Measurements from ENCODE around the gene STK10. TPM values are rescaled to one million over a fixed set of nuclear protein-coding genes. Genes with fewer than 3 reads are reported as not detected.
A peak's percentile ranks its signal among the peaks of the same experiment; 100 is the strongest.

STK10 gene
- total and polyA plus RNA-seq, 11 donors: 5.5 to 52.9 (median 10.2) TPM

DNA sequence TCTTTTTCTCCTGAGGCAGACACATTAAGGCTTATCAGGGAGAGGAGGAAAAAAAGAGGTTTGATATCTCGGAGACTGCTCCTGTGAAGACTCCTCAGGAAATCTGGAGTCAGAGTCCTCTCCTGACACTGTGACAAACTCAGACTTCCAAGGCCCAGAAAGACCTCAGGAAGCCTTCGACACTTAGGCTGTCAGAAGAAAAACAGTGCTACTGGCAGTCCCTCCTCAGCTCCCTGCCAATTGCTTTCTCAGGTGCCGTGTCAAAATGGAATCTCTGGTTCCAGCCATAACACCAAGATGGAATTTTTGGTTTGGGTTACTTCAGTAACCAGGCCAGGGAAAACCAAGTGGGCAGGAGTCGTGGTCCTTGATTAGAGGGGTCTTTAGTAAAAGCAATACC is 4.1 kb downstream of the STK10 start:
- no peak for ATAC-seq
- H3K4me1 ChIP-seq: peaks cover 3 to 75% (median 39%) of the 10 kb centered on the region in 12 donors
- no peaks in the 10 kb centered on the region for H3K27me3 ChIP-seq
- intact Hi-C loops (cut with DNase I): loop anchor here in 4 of 10 donors (10.0 kb wide), 4 partner anchors 101 to 279 kb away; partner anchors contain the start of gene UBTD2 (in 1 of the 4)
- TF ChIP-seq POLR2A (IDR thresholded peaks at IDR 0.05) (no peak), CTCF (IDR thresholded peaks at IDR 0.05) (no peak)
- peaks cover 0 to 13% (median 0%) of the 10 kb centered on the region in 9 donors for H3K36me3 ChIP-seq
- peak overlapping the region in 5 of 12 donors; percentile 4 to 98 (median 90) for H3K27ac ChIP-seq
- H3K4me3 ChIP-seq: peak overlapping the region in 1 of 12 donors; percentile 97
- DNase-seq: no peak
- H3K9me3 ChIP-seq: no peaks in the 10 kb centered on the region
- 36 to 60% (median 47%) methylated on average over 4 of the region's 4 CpGs for WGBS, 4 donors

- WGBS, 4 donors: 95 to 99% (median 97%) methylated on average over 6 of the region's 6 CpGs
- Histone ChIP-seq H3K4me3 (no peak overlapping the region), H3K36me3 (peaks cover 0 to 13% (median 0%) of the 10 kb centered on the region in 9 donors), H3K27ac (peak overlapping the region in 1 of 12 donors; percentile 98), H3K4me1 (peaks cover 3 to 91% (median 46%) of the 10 kb centered on the region in 12 donors), H3K9me3 (no peaks in the 10 kb centered on the region), H3K27me3 (no peaks in the 10 kb centered on the region)
- intact Hi-C loops (cut with DNase I): loop anchor here in 4 of 10 donors (10.0 kb wide), 4 partner anchors 103 to 277 kb away; partner anchors contain the start of gene UBTD2 (in 1 of the 4)
- no peak for TF ChIP-seq CTCF (IDR thresholded peaks at IDR 0.05)
- TF ChIP-seq POLR2A (IDR thresholded peaks at IDR 0.05): no peak
- no peak for DNase-seq
- no peak for ATAC-seq
Measured at GRCh38 chr5:172182291-172182690, 5.7 kb downstream of the STK10 start.

GRCh38 chr5:172180936-172181335 is 7.1 kb downstream of the STK10 start:
- Histone ChIP-seq H3K4me1 (peaks cover 0 to 94% (median 38%) of the 10 kb centered on the region in 12 donors), H3K9me3 (no peaks in the 10 kb centered on the region), H3K36me3 (peaks cover 0 to 13% (median 0%) of the 10 kb centered on the region in 9 donors), H3K4me3 (no peak overlapping the region), H3K27me3 (no peaks in the 10 kb centered on the region), H3K27ac (peak overlapping the region in 1 of 12 donors; percentile 93)
- intact Hi-C loops (cut with DNase I): loop anchor here in 4 of 10 donors (10.0 kb wide), 4 partner anchors 104 to 276 kb away; partner anchors contain the start of gene UBTD2 (in 1 of the 4)
- no peak for TF ChIP-seq CTCF (IDR thresholded peaks at IDR 0.05)
- TF ChIP-seq POLR2A (IDR thresholded peaks at IDR 0.05): no peak
- no peak for ATAC-seq
- WGBS, 4 donors: 92 to 98% (median 97%) methylated on average over 9 of the region's 9 CpGs
- no peak for DNase-seq

- intact Hi-C loops (cut with DNase I): loop anchor here in 1 of 10 donors (5.0 kb wide), 1 partner anchor 57 kb away; no protein-coding TSS in a partner anchor
- peak; percentile 19 to 84 (median 55) for ATAC-seq
- Histone ChIP-seq H3K27me3 (no peaks in the 10 kb centered on the region), H3K4me3 (peak overlapping the region in 10 of 12 donors; percentile 9 to 46 (median 25)), H3K27ac (peak overlapping the region; percentile 52 to 93 (median 80)), H3K9me3 (no peaks in the 10 kb centered on the region), H3K4me1 (peaks cover 8 to 95% (median 42%) of the 10 kb centered on the region in 12 donors), H3K36me3 (peaks cover 0 to 13% (median 0%) of the 10 kb centered on the region in 9 donors)
- peak in 4 of 5 donors; percentile 35 to 67 (median 58) for DNase-seq
- WGBS, 4 donors: 30 to 46% (median 38%) methylated on average over 18 of the region's 18 CpGs
- TF ChIP-seq POLR2A (IDR thresholded peaks at IDR 0.05) (no peak), CTCF (IDR thresholded peaks at IDR 0.05) (no peak)
Measured at GRCh38 chr5:172178991-172179989, 8.7 kb downstream of the STK10 start.
